Ecto neural progenitor cell (in vitro differentiated cells): ENCODE results near the gene CBX7.

Experiments
- DNase-seq: peaks from one replicate; pipeline ENCODE4 v3.0.0-alpha.2; 2018; ENCODE audit warnings: low spot score

The CBX7 gene

GRCh38 chr22:39123751-39124581 lies 28.5 kb downstream of the CBX7 start:
- no peak for DNase-seq

- no peak for DNase-seq
Measured at GRCh38 chr22:39122772-39123470, 29.6 kb downstream of the CBX7 start.

GRCh38 chr22:39120983-39121382 lies 31.5 kb downstream of the CBX7 start:
- DNase-seq, result no peak

- no peak for DNase-seq
Measured at GRCh38 chr22:39117585-39118191, 34.8 kb downstream of the CBX7 start.

- no peak for DNase-seq
Measured at GRCh38 chr22:39115977-39116621, 36.4 kb downstream of the CBX7 start.

GRCh38 chr22:39115570-39115969 lies 36.9 kb downstream of the CBX7 start:
- no peak for DNase-seq

GRCh38 chr22:39114112-39114511 lies 38.4 kb downstream of the CBX7 start:
- no peak for DNase-seq

GRCh38 chr22:39110631-39111561 lies 41.6 kb downstream of the CBX7 start:
- no peak for DNase-seq

GRCh38 chr22:39109361-39109760 lies 43.1 kb downstream of the CBX7 start:
- DNase-seq, result no peak

- DNase-seq, result no peak
Measured at GRCh38 chr22:39108487-39108886, 44.0 kb downstream of the CBX7 start.

GRCh38 chr22:39106326-39106725 lies 46.2 kb downstream of the CBX7 start:
- no peak for DNase-seq

GRCh38 chr22:39103431-39103830 lies 49.0 kb downstream of the CBX7 start:
- DNase-seq, result no peak

GRCh38 chr22:39101226-39101625 lies 51.3 kb downstream of the CBX7 start:
- DNase-seq, result no peak

- DNase-seq, result no peak
Measured at GRCh38 chr22:39098576-39098975, 53.9 kb downstream of the CBX7 start.

GRCh38 chr22:39098026-39098425 lies 54.5 kb downstream of the CBX7 start:
- peak; percentile 63 for DNase-seq

- DNase-seq, result no peak
Measured at GRCh38 chr22:39097098-39098020, 55.1 kb downstream of the CBX7 start, which contains the start of gene APOBEC3H. TSS of gene APOBEC3H (plus strand) at chr22:39097244. CDS start at chr22:39100279, 3,035 bp downstream.

GRCh38 chr22:39095971-39096370 lies 56.5 kb downstream of the CBX7 start:
- no peak for DNase-seq

GRCh38 chr22:39094717-39095389 lies 57.6 kb downstream of the CBX7 start:
- no peak for DNase-seq

- DNase-seq, result no peak
Measured at GRCh38 chr22:39092111-39092862, 60.2 kb downstream of the CBX7 start.
